ENCODE measurements around the gene SNX5.

Gene SNX5

GRCh38 chr20:17953935-17954334 is 14.7 kb downstream of the SNX5 start:
- DNase-seq (ENCODE audit: low read depth), result no peak
- no peak for TF ChIP-seq CTCF (conservative IDR thresholded peaks at IDR 0.05; ENCODE audit: low read depth, low read length)
- H3K4me3 ChIP-seq (ENCODE audit: low read length), result no peak overlapping the region

- no peak for DNase-seq (ENCODE audit: low read depth)
- TF ChIP-seq CTCF (conservative IDR thresholded peaks at IDR 0.05; ENCODE audit: low read depth, low read length), result no peak
- H3K4me3 ChIP-seq (ENCODE audit: low read length), result no peak overlapping the region
Measured at GRCh38 chr20:17952692-17953684, 15.6 kb downstream of the SNX5 start.

GRCh38 chr20:17951323-17951722 is 17.3 kb downstream of the SNX5 start:
- TF ChIP-seq CTCF (conservative IDR thresholded peaks at IDR 0.05; ENCODE audit: low read depth, low read length), result no peak
- no peak overlapping the region for H3K4me3 ChIP-seq (ENCODE audit: low read length)
- no peak for DNase-seq (ENCODE audit: low read depth)

GRCh38 chr20:17950670-17951069 is 17.9 kb downstream of the SNX5 start:
- no peak overlapping the region for H3K4me3 ChIP-seq (ENCODE audit: low read length)
- DNase-seq (ENCODE audit: low read depth), result no peak
- no peak for TF ChIP-seq CTCF (conservative IDR thresholded peaks at IDR 0.05; ENCODE audit: low read depth, low read length)

GRCh38 chr20:17949899-17950298 is 18.7 kb downstream of the SNX5 start:
- no peak overlapping the region for H3K4me3 ChIP-seq (ENCODE audit: low read length)
- no peak for TF ChIP-seq CTCF (conservative IDR thresholded peaks at IDR 0.05; ENCODE audit: low read depth, low read length)
- DNase-seq (ENCODE audit: low read depth), result no peak

- no peak for TF ChIP-seq CTCF (conservative IDR thresholded peaks at IDR 0.05; ENCODE audit: low read depth, low read length)
- no peak overlapping the region for H3K4me3 ChIP-seq (ENCODE audit: low read length)
- DNase-seq (ENCODE audit: low read depth), result no peak
Measured at GRCh38 chr20:17948442-17948841, 20.2 kb downstream of the SNX5 start.

- no peak for TF ChIP-seq CTCF (conservative IDR thresholded peaks at IDR 0.05; ENCODE audit: low read depth, low read length)
- DNase-seq (ENCODE audit: low read depth), result no peak
- no peak overlapping the region for H3K4me3 ChIP-seq (ENCODE audit: low read length)
Measured at GRCh38 chr20:17947474-17947815, 21.1 kb downstream of the SNX5 start.
